Calu3 (cell line): Measurements from ENCODE around the gene EML6. TPM values are rescaled to one million over a fixed set of nuclear protein-coding genes. Genes with fewer than 3 reads are reported as not detected.

Source experiments
- BruUV-seq: library from RNA; stranded (reverse); fragments of 400-500 nt; replicated peaks from 2 replicates; lab custom pipeline; 2021; lab: Mats Ljungman, UMichigan
- CTCF ChIA-PET: fragments of 300-600 bp; sonication (Branson Sonifier 250); formaldehyde crosslinking; loops from one replicate; lab custom pipeline; 2022; ENCODE audit warnings: antibody characterized with exemption; lab: Charles Lee
- DNase-seq: peaks from one replicate; pipeline ENCODE4 v3.0.0; 2022
- H3K27ac Mint-ChIP-seq: one replicate; pipeline ENCODE4 v1.8.0; 2022; ENCODE audit warnings: mixed read lengths; ENCODE audit not compliant: unreplicated experiment
- H3K27me3 Mint-ChIP-seq: one replicate; pipeline ENCODE4 v1.8.0; 2022; ENCODE audit warnings: mixed read lengths; ENCODE audit not compliant: unreplicated experiment
- H3K36me3 Mint-ChIP-seq: one replicate; pipeline ENCODE4 v1.8.0; 2022; ENCODE audit warnings: mild to moderate bottlenecking, moderate library complexity, mixed read lengths; ENCODE audit not compliant: insufficient read depth, unreplicated experiment
- H3K4me1 Mint-ChIP-seq: one replicate; pipeline ENCODE4 v1.8.0; 2022; ENCODE audit warnings: mild to moderate bottlenecking, low read depth, mixed read lengths; ENCODE audit not compliant: unreplicated experiment
- H3K4me3 Mint-ChIP-seq: one replicate; pipeline ENCODE4 v1.8.0; 2022; ENCODE audit warnings: mild to moderate bottlenecking, low read depth, moderate library complexity, mixed read lengths; ENCODE audit not compliant: unreplicated experiment
- H3K9me3 Mint-ChIP-seq: one replicate; pipeline ENCODE4 v1.8.0; 2022; ENCODE audit warnings: low read depth, mixed read lengths; ENCODE audit not compliant: unreplicated experiment
- intact Hi-C: fragments of 100-400 bp; cut with micrococcal nuclease; formaldehyde crosslinking; loops from one replicate; pipeline ENCODE4 v1.10.0; 2022; ENCODE audit not compliant: unreplicated experiment
- total RNA-seq: library from RNA; stranded (reverse); gene quantifications from 2 replicates; pipeline ENCODE4 v1.2.3, GENCODE V29; 2022
- TF ChIP-seq, protein P1 (sequence below): fragments of 200-600 bp; IDR thresholded peaks from one replicate; pipeline ENCODE4 v1.8.0; 2022; ENCODE audit warnings: antibody characterized with exemption; ENCODE audit not compliant: unreplicated experiment

EML6 gene
- total RNA-seq, 1 experiment from 2014 or later, result 0.45 TPM

DNA sequence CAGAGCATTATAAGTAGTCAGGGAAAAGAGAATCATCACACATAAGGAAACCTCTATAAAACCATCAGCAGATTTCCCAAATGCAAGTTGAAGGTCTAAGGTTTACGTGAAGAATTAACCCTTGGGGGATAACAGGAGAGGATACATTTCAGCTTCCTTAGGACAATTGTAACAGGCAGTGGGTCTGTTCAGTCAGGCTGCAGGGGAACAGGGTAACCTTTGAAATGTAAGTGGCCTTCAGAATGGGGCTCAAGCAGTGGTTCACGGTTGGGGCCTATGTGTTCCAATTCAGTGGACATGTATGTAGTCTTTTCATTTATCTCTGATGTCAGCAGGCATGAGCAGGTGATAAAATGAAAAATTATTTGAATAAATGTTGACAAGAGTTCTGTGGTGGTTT lies 139.3 kb downstream of the EML6 start:
- Mint-ChIP-seq H3K36me3 (no peaks in the 10 kb centered on the region), H3K4me3 (no peak overlapping the region), H3K9me3 (no peaks in the 10 kb centered on the region), H3K4me1 (peaks cover 8% of the 10 kb centered on the region), H3K27ac (no peak overlapping the region), H3K27me3 (no peaks in the 10 kb centered on the region)
- TF ChIP-seq, protein P1, sequence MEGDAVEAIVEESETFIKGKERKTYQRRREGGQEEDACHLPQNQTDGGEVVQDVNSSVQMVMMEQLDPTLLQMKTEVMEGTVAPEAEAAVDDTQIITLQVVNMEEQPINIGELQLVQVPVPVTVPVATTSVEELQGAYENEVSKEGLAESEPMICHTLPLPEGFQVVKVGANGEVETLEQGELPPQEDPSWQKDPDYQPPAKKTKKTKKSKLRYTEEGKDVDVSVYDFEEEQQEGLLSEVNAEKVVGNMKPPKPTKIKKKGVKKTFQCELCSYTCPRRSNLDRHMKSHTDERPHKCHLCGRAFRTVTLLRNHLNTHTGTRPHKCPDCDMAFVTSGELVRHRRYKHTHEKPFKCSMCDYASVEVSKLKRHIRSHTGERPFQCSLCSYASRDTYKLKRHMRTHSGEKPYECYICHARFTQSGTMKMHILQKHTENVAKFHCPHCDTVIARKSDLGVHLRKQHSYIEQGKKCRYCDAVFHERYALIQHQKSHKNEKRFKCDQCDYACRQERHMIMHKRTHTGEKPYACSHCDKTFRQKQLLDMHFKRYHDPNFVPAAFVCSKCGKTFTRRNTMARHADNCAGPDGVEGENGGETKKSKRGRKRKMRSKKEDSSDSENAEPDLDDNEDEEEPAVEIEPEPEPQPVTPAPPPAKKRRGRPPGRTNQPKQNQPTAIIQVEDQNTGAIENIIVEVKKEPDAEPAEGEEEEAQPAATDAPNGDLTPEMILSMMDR, result no peak
- intact Hi-C loops, result no loop called here
- no TSS peak for BruUV-seq
- CTCF ChIA-PET, result no interaction called here
- DNase-seq, result no peak

DNA sequence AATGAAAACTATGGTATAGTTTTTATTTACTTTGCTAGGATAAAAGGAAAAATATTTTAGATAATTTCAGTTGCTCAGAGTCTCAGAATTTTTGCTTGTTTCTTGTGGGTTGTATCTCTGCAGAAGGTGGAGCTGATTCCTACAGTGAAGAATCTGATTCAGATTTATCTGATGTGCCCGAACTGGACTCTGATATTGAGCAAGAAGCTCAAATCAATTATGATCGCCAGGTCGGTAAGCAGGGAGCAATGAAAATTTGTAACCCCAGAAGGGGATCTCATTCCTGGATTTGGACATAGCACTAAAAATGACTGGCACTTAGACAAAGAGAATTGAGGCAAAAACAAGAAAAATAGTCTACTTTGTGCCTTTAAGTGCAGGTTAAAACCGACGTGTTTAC lies 140.2 kb downstream of the EML6 start:
- H3K9me3 Mint-ChIP-seq, result no peaks in the 10 kb centered on the region
- H3K4me3 Mint-ChIP-seq, result no peak overlapping the region
- CTCF ChIA-PET, result interaction anchor here (0.9 kb wide), 1 partner anchor 25 kb away, joined by 3 read pairs; no protein-coding TSS in a partner anchor
- BruUV-seq, result no TSS peak
- H3K27ac Mint-ChIP-seq, result no peak overlapping the region
- no peaks in the 10 kb centered on the region for H3K27me3 Mint-ChIP-seq
- intact Hi-C loops, result no loop called here
- H3K36me3 Mint-ChIP-seq, result no peaks in the 10 kb centered on the region
- no peak for DNase-seq
- TF ChIP-seq, protein P1, result no peak
- H3K4me1 Mint-ChIP-seq, result peaks cover 8% of the 10 kb centered on the region

DNA sequence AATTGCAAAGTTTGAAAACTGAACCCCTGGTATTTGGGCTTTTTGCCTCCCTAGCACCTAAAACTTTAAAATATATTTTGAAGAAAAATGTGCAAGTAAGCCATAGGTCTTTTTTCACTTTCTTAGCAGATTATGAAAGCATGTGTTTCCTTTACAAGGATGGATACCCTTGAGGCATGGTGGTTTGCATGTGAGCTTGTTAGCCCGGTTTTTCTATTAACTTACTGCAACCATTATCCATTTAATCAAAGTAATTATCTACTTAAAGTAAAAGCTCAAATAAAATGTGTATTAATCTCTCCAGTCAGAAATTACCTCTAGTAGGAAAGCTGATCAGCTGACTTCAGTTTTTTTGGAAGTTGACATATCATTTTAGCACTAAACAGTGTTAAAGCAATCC lies 140.6 kb downstream of the EML6 start:
- no peaks in the 10 kb centered on the region for H3K27me3 Mint-ChIP-seq
- H3K36me3 Mint-ChIP-seq, result no peaks in the 10 kb centered on the region
- TF ChIP-seq, protein P1, result no peak
- no peak for DNase-seq
- CTCF ChIA-PET, result interaction anchor here (0.9 kb wide), 1 partner anchor 26 kb away, joined by 3 read pairs; no protein-coding TSS in a partner anchor
- no peaks in the 10 kb centered on the region for H3K9me3 Mint-ChIP-seq
- intact Hi-C loops, result no loop called here
- no peak overlapping the region for H3K27ac Mint-ChIP-seq
- peaks cover 8% of the 10 kb centered on the region for H3K4me1 Mint-ChIP-seq
- BruUV-seq, result no TSS peak
- no peak overlapping the region for H3K4me3 Mint-ChIP-seq

DNA sequence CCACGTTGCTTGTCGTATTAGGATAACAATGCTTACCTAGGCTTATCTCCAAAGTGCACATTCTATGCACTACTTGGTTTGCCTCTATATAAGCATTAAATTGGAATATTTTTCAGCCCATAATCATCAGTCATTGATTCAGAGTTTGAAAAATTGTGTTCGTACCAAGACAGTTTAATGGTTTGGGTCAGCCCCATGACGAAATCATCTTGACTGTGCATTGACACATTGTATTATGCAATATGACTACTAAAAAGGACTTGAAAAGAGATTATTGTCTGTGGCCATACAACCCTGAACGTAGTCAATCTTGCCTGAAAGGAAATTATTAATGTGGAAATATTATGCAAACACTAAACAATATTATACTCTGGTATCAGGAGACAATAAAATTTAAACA lies 141.3 kb downstream of the EML6 start:
- no TSS peak for BruUV-seq
- no peaks in the 10 kb centered on the region for H3K9me3 Mint-ChIP-seq

More for the DNA sequence above, 141.3 kb downstream of the EML6 start:
- TF ChIP-seq, protein P1, result no peak
- CTCF ChIA-PET, result no interaction called here
- no peak for DNase-seq
- no peak overlapping the region for H3K4me3 Mint-ChIP-seq
- no peak overlapping the region for H3K27ac Mint-ChIP-seq
- H3K27me3 Mint-ChIP-seq, result no peaks in the 10 kb centered on the region
- no peaks in the 10 kb centered on the region for H3K36me3 Mint-ChIP-seq
- peaks cover 8% of the 10 kb centered on the region for H3K4me1 Mint-ChIP-seq
- intact Hi-C loops, result no loop called here
